Measurements from ENCODE around the gene MAP3K20.

DNA sequence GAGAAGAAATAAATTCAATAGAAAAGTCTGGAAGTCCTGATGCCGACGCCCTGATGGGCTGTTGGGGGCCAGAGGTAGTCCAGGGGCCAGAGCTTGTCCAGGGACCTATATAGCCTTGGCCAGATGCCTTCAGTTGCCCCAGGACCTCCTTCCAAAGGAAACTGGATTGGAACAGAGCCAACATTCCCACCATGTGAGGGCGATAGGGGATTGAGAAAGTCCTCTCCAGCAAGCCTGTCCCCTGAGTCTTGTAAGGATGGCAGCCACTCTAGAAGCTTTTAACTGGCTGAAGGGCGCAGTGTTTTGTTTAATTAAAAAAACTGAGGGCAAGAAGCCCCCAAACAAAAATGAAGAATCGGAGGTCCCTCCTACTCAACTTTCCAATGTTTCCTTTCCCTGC lies 224.1 kb downstream of the MAP3K20 start:
- TF ChIP-seq, protein P1, sequence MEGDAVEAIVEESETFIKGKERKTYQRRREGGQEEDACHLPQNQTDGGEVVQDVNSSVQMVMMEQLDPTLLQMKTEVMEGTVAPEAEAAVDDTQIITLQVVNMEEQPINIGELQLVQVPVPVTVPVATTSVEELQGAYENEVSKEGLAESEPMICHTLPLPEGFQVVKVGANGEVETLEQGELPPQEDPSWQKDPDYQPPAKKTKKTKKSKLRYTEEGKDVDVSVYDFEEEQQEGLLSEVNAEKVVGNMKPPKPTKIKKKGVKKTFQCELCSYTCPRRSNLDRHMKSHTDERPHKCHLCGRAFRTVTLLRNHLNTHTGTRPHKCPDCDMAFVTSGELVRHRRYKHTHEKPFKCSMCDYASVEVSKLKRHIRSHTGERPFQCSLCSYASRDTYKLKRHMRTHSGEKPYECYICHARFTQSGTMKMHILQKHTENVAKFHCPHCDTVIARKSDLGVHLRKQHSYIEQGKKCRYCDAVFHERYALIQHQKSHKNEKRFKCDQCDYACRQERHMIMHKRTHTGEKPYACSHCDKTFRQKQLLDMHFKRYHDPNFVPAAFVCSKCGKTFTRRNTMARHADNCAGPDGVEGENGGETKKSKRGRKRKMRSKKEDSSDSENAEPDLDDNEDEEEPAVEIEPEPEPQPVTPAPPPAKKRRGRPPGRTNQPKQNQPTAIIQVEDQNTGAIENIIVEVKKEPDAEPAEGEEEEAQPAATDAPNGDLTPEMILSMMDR (conservative IDR thresholded peaks at IDR 0.05 in 1 of 2, IDR thresholded peaks at IDR 0.05 in 1 of 2; ENCODE audit: low read depth in 1 of 2, low read length in 2 of 2) = no peak
- no peak for TF ChIP-seq EZH2 (IDR thresholded peaks at IDR 0.05; ENCODE audit: low read length, missing control alignments)
